Sigmoid colon (tissue), 4 donors: ENCODE results near the gene ST6GALNAC3.

Experiments used
- EP300 ChIP-seq, 4 donors: sonication (generic); formaldehyde crosslinking; IDR thresholded peaks; one replicate each; pipeline ENCODE4 v1.6.1; 2017; ENCODE audit warnings: antibody characterized with exemption in 4 of 4
- POLR2A ChIP-seq, 2 donors: fragments of 450-650 bp; IDR thresholded peaks; one replicate each; pipeline ENCODE4 v1.6.1; 2016; ENCODE audit warnings: antibody characterized with exemption in 2 of 2, mild to moderate bottlenecking in 2 of 2, moderate library complexity in 2 of 2
- POLR2AphosphoS5 ChIP-seq, 4 donors: sonication (generic); formaldehyde crosslinking; IDR thresholded peaks; one replicate each; pipeline ENCODE4 v1.6.1; 2017; ENCODE audit warnings: antibody characterized with exemption in 4 of 4
- TF ChIP-seq, protein P1 (sequence below), 4 experiments: fragments of 450-650 bp in 3 of 4; fragments of 200-600 bp in 1 of 4; IDR thresholded peaks; one replicate each; pipeline ENCODE4 v1.5.1; 2016 to 2019; ENCODE audit warnings: antibody characterized with exemption in 4 of 4, mild to moderate bottlenecking in 3 of 4, moderate library complexity in 2 of 4

DNA sequence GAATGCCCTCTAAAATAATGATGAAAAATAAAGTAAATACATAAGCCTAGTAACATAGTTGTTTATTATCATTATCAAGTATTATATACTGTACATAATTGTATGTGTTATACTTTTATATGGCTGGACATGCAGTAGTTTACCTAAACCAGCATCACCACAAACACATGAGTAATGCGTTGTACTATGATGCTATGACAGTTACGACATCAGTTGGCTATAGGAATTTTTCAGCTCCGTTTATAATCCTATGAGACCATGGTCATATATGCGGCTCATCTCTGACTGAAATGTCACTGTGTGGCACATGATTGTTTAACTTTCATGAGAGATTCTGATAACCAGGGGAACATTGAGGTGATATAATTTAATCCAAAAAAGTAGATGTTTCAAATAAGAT, 352.1 kb downstream of the ST6GALNAC3 start:
- TF ChIP-seq, protein P1, sequence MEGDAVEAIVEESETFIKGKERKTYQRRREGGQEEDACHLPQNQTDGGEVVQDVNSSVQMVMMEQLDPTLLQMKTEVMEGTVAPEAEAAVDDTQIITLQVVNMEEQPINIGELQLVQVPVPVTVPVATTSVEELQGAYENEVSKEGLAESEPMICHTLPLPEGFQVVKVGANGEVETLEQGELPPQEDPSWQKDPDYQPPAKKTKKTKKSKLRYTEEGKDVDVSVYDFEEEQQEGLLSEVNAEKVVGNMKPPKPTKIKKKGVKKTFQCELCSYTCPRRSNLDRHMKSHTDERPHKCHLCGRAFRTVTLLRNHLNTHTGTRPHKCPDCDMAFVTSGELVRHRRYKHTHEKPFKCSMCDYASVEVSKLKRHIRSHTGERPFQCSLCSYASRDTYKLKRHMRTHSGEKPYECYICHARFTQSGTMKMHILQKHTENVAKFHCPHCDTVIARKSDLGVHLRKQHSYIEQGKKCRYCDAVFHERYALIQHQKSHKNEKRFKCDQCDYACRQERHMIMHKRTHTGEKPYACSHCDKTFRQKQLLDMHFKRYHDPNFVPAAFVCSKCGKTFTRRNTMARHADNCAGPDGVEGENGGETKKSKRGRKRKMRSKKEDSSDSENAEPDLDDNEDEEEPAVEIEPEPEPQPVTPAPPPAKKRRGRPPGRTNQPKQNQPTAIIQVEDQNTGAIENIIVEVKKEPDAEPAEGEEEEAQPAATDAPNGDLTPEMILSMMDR (IDR thresholded peaks at IDR 0.05), result no peak
- TF ChIP-seq POLR2AphosphoS5 (IDR thresholded peaks at IDR 0.05), result no peak
- no peak for TF ChIP-seq POLR2A (IDR thresholded peaks at IDR 0.05)
- TF ChIP-seq EP300 (IDR thresholded peaks at IDR 0.05), result no peak
